ENCODE measurements around the gene POLR1D.

DNA sequence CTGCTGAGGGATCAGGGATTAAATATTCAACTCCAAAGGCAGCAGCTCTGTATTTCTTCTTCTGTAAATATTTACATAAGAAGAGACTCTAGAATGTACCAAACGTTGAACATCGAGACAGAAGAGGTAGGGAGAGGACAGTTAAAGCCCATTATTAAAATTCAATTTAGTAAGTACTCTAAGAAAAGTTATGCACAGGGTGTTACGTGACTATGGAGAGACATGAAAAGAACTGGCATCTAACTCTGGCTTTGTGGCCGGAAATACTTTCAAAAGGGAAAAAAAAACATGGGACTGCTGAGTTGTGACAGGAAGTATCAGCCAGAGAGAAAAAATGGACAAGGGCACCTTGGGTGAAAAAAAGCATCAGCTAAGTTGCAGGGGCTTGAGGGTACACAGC is 38.0 kb upstream of the POLR1D start:
- TF ChIP-seq, protein P1, sequence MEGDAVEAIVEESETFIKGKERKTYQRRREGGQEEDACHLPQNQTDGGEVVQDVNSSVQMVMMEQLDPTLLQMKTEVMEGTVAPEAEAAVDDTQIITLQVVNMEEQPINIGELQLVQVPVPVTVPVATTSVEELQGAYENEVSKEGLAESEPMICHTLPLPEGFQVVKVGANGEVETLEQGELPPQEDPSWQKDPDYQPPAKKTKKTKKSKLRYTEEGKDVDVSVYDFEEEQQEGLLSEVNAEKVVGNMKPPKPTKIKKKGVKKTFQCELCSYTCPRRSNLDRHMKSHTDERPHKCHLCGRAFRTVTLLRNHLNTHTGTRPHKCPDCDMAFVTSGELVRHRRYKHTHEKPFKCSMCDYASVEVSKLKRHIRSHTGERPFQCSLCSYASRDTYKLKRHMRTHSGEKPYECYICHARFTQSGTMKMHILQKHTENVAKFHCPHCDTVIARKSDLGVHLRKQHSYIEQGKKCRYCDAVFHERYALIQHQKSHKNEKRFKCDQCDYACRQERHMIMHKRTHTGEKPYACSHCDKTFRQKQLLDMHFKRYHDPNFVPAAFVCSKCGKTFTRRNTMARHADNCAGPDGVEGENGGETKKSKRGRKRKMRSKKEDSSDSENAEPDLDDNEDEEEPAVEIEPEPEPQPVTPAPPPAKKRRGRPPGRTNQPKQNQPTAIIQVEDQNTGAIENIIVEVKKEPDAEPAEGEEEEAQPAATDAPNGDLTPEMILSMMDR (IDR thresholded peaks at IDR 0.05; ENCODE audit: insufficient read depth, low read length) = no peak
- no peak for TF ChIP-seq GABPA (IDR thresholded peaks at IDR 0.05; ENCODE audit: low read depth)
